ENCODE measurements around the gene TDRD3. TPM values are rescaled to one million over a fixed set of nuclear protein-coding genes. Genes with fewer than 3 reads are reported as not detected.

TDRD3 gene
- total and polyA plus RNA-seq, 2 experiments from 2014 or later = 13.1 to 13.3 TPM

- TF ChIP-seq ZNF462 (CRISPR knock-in tag; IDR thresholded peaks at IDR 0.05) (no peak), ZNF114 (CRISPR knock-in tag; IDR thresholded peaks at IDR 0.05) (no peak), ZNF331 (CRISPR knock-in tag; IDR thresholded peaks at IDR 0.05; ENCODE audit: low read depth) (no peak), ETS1 (IDR thresholded peaks at IDR 0.05) (peak; percentile 78), NANOG (IDR thresholded peaks at IDR 0.05; ENCODE audit: borderline replicate concordance) (peak; percentile 61; the same call in 1 of the 2 replicates)
Measured at GRCh38 chr13:60583911-60584753, 187.1 kb downstream of the TDRD3 start (continued).

- peaks cover 25% of the 10 kb centered on the region for H3K36me3 Mint-ChIP-seq (ENCODE audit: low read depth)
- H3K4me3 Mint-ChIP-seq = no peak overlapping the region
- Histone ChIP-seq H3K79me2 (replicated peaks; ENCODE audit: insufficient read depth) (no peaks in the 10 kb centered on the region), H3K9me2 (ENCODE audit: insufficient read depth) (peaks cover 16% of the 10 kb centered on the region; the same call in 1 of the 2 replicates), H3K27ac (ENCODE audit: low read depth) (peak overlapping the region; percentile 96), H4K20me1 (replicated peaks; ENCODE audit: insufficient read depth) (no peaks in the 10 kb centered on the region), H3F3A (replicated peaks; ENCODE audit: low read depth) (peaks cover 10% of the 10 kb centered on the region; the same call in 1 of the 2 replicates), H3K27me3 (ENCODE audit: insufficient read depth) (no peaks in the 10 kb centered on the region), H3K4me2 (peak overlapping the region; percentile 22), H3K4me1 (ENCODE audit: insufficient read depth) (peaks cover 47% of the 10 kb centered on the region), H2AFZ (no peak overlapping the region), H3K4me3 (peak overlapping the region; percentile 3; the same call in 1 of the 2 replicates), H3K36me3 (ENCODE audit: insufficient read depth) (no peaks in the 10 kb centered on the region)
- H3K27ac Mint-ChIP-seq = peak overlapping the region; percentile 98
- H3K9me3 Mint-ChIP-seq = peaks cover 19% of the 10 kb centered on the region
- DNase-seq (ENCODE audit: low spot score) (peak; percentile 76), ATAC-seq (peak; percentile 78)
- peaks cover 7% of the 10 kb centered on the region for H3K27me3 Mint-ChIP-seq (ENCODE audit: insufficient read depth, low read depth, poor library complexity)
- H3K4me1 Mint-ChIP-seq = peaks cover 41% of the 10 kb centered on the region
- TF ChIP-seq EZH2 (IDR thresholded peaks at IDR 0.05; ENCODE audit: low read depth, unreplicated experiment) (no peak), ZNF114 (CRISPR knock-in tag; IDR thresholded peaks at IDR 0.05) (peak; percentile 9; the same call in 1 of the 2 replicates)
Measured at GRCh38 chr13:60584976-60585375, 188.0 kb downstream of the TDRD3 start.

All from GM23338 (cell line).